H9 (cell line): ENCODE results near the gene ANKRD52. TPM values are rescaled to one million over a fixed set of nuclear protein-coding genes. Genes with fewer than 3 reads are reported as not detected.

Source experiments
- DNase-seq: peaks from one replicate; pipeline ENCODE4 v3.0.0-alpha.2; 2017
- H2AFZ ChIP-seq: one replicate; pipeline ENCODE4 v1.6.1; 2013; ENCODE audit warnings: mild to moderate bottlenecking, low read length, control low read depth, moderate library complexity
- H2AK5ac ChIP-seq: 2 replicates; pipeline ENCODE4 v1.6.1; 2013; ENCODE audit warnings: low read length, control low read depth, mixed read lengths; ENCODE audit not compliant: insufficient read length
- H2BK120ac ChIP-seq: one replicate; pipeline ENCODE4 v1.6.1; 2013; ENCODE audit warnings: low read depth, mild to moderate bottlenecking, low read length, control low read depth, inconsistent platforms; ENCODE audit not compliant: poor library complexity, severe bottlenecking
- H2BK12ac ChIP-seq: 2 replicates; pipeline ENCODE4 v1.6.1; 2013; ENCODE audit warnings: low read length, control low read depth, mixed read lengths, low read depth; ENCODE audit not compliant: insufficient read length
- H2BK15ac ChIP-seq: 2 replicates; pipeline ENCODE4 v1.6.1; 2013; ENCODE audit warnings: low read depth, low read length, control low read depth
- H2BK20ac ChIP-seq: one replicate; pipeline ENCODE4 v1.6.1; 2013; ENCODE audit warnings: low read depth, mild to moderate bottlenecking, low read length, control low read depth, inconsistent platforms; ENCODE audit not compliant: poor library complexity, severe bottlenecking
- H2BK5ac ChIP-seq: 2 replicates; pipeline ENCODE4 v1.6.1; 2013; ENCODE audit warnings: low read length, control low read depth, mixed read lengths; ENCODE audit not compliant: insufficient read length
- H3K14ac ChIP-seq: 2 replicates; pipeline ENCODE4 v1.6.1; 2013; ENCODE audit warnings: low read length, control low read depth; ENCODE audit not compliant: insufficient read depth
- H3K18ac ChIP-seq: 2 replicates; pipeline ENCODE4 v1.6.1; 2013; ENCODE audit warnings: low read depth, mild to moderate bottlenecking, mixed read lengths, low read length, control low read depth; ENCODE audit not compliant: insufficient read length
- H3K23ac ChIP-seq: 2 replicates; pipeline ENCODE4 v1.6.1; 2013; ENCODE audit warnings: low read length, control low read depth, mixed read lengths, low read depth; ENCODE audit not compliant: insufficient read length
- H3K23me2 ChIP-seq: 2 replicates; pipeline ENCODE4 v1.6.1; 2013; ENCODE audit warnings: low read depth, mild to moderate bottlenecking, mixed read lengths, low read length, control low read depth; ENCODE audit not compliant: insufficient read length, poor library complexity, severe bottlenecking
- H3K27ac ChIP-seq: 2 replicates; pipeline ENCODE4 v1.5.1; 2013; ENCODE audit warnings: low read length, control low read depth, mixed read lengths, low read depth; ENCODE audit not compliant: insufficient read length
- H3K27me3 ChIP-seq: 2 replicates; pipeline ENCODE4 v1.6.1; 2013; ENCODE audit warnings: low read length, control low read depth, inconsistent platforms; ENCODE audit not compliant: insufficient read depth
- H3K4ac ChIP-seq: 2 replicates; pipeline ENCODE4 v1.6.1; 2013; ENCODE audit warnings: low read depth, mild to moderate bottlenecking, control low read depth, inconsistent platforms, low read length, moderate library complexity
- H3K4me1 ChIP-seq: 2 replicates; pipeline ENCODE4 v1.6.1; 2013; ENCODE audit warnings: low read length, control low read depth, inconsistent platforms; ENCODE audit not compliant: insufficient read depth
- H3K4me2 ChIP-seq: 2 replicates; pipeline ENCODE4 v1.6.1; 2013; ENCODE audit warnings: low read length, control low read depth, mixed read lengths; ENCODE audit not compliant: insufficient read length, insufficient read depth
- H3K56ac ChIP-seq: 2 replicates; pipeline ENCODE4 v1.6.1; 2013; ENCODE audit warnings: low read depth, mild to moderate bottlenecking, mixed read lengths, low read length, control low read depth; ENCODE audit not compliant: insufficient read length
- H3K79me1 ChIP-seq: 2 replicates; pipeline ENCODE4 v1.6.1; 2013; ENCODE audit warnings: low read depth, mild to moderate bottlenecking, moderate library complexity, low read length, control low read depth, inconsistent platforms; ENCODE audit not compliant: insufficient read depth, poor library complexity, severe bottlenecking
- H3K79me2 ChIP-seq: 2 replicates; pipeline ENCODE4 v1.6.1; 2013; ENCODE audit warnings: low read length, control low read depth, inconsistent platforms; ENCODE audit not compliant: insufficient read depth
- H3K9ac ChIP-seq: 2 replicates; pipeline ENCODE4 v1.6.1; 2013; ENCODE audit warnings: low read length, control low read depth, mixed read lengths; ENCODE audit not compliant: insufficient read length; ENCODE audit errors: extremely low read depth
- H3K9me3 ChIP-seq: one replicate; pipeline ENCODE4 v1.6.1; 2013; ENCODE audit warnings: low read depth, low read length, inconsistent platforms; ENCODE audit not compliant: control insufficient read depth
- H3T11ph ChIP-seq: one replicate; pipeline ENCODE4 v1.6.1; 2013; ENCODE audit warnings: mild to moderate bottlenecking, low read length, control low read depth, inconsistent platforms
- H4K20me1 ChIP-seq: one replicate; pipeline ENCODE4 v1.6.1; 2013; ENCODE audit not compliant: control insufficient read depth, insufficient read length, insufficient read depth
- H4K5ac ChIP-seq: 2 replicates; pipeline ENCODE4 v1.6.1; 2013; ENCODE audit warnings: low read depth, mild to moderate bottlenecking, mixed read lengths, low read length, control low read depth; ENCODE audit not compliant: insufficient read length
- H4K8ac ChIP-seq: replicated peaks from 2 replicates; pipeline ENCODE4 v1.6.1; 2013; ENCODE audit warnings: low read length, control low read depth, mixed read lengths, low read depth; ENCODE audit not compliant: insufficient read length
- H4K91ac ChIP-seq: 2 replicates; pipeline ENCODE4 v1.6.1; 2013; ENCODE audit warnings: low read depth, mild to moderate bottlenecking, moderate library complexity, mixed read lengths, low read length, control low read depth; ENCODE audit not compliant: insufficient read length
- H3K27ac Mint-ChIP-seq, 3 experiments: 2 replicates in 2 of 3; 3 replicates in 1 of 3; pipeline ENCODE4 v1.8.0; 2020 to 2021; ENCODE audit warnings: mixed read lengths in 3 of 3, mild to moderate bottlenecking in 1 of 3, moderate library complexity in 1 of 3
- H3K27me3 Mint-ChIP-seq: 2 replicates; pipeline ENCODE4 v1.8.0; 2021; ENCODE audit warnings: low read depth, mild to moderate bottlenecking, moderate library complexity, mixed read lengths
- H3K36me3 Mint-ChIP-seq, 3 experiments: 2 replicates in 2 of 3; 3 replicates in 1 of 3; pipeline ENCODE4 v1.8.0; 2020 to 2021; ENCODE audit warnings: low read depth in 3 of 3, mixed read lengths in 3 of 3; ENCODE audit not compliant: insufficient read depth in 1 of 3
- H3K4me1 Mint-ChIP-seq, 2 experiments: 2 replicates each; pipeline ENCODE4 v1.8.0; 2020; ENCODE audit warnings: mixed read lengths in 2 of 2
- H3K4me3 Mint-ChIP-seq, 2 experiments: 2 replicates in 1 of 2; 3 replicates in 1 of 2; pipeline ENCODE4 v1.8.0; 2020 to 2021; ENCODE audit warnings: mild to moderate bottlenecking in 2 of 2, mixed read lengths in 2 of 2, moderate library complexity in 1 of 2
- H3K9me3 Mint-ChIP-seq, 2 experiments: 2 replicates in 1 of 2; 3 replicates in 1 of 2; pipeline ENCODE4 v1.8.0; 2020; ENCODE audit warnings: mild to moderate bottlenecking in 2 of 2, mixed read lengths in 2 of 2, moderate library complexity in 1 of 2
- WGBS: extraction: QIAGEN DNeasy Blood & Tissue Kit; methylation state at CpG from one replicate; pipeline ENCODE4 v1.1.7; 2013; ENCODE audit warnings: missing lambda C conversion rate, low lambda C conversion rate, mixed read lengths; ENCODE audit not compliant: insufficient read length; ENCODE audit errors: extremely low coverage; 5-methylcytosine and 5-hydroxymethylcytosine counted together
- total RNA-seq: library from RNA; stranded (reverse); gene quantifications from 2 replicates; pipeline ENCODE4 v1.2.1, GENCODE V29; 2021
- TF ChIP-seq, protein P1 (sequence below): fragments of 200-600 bp; sonication (generic); conservative IDR thresholded peaks from 3 replicates; pipeline ENCODE4 v1.8.0; 2021; ENCODE audit warnings: antibody characterized with exemption, mild to moderate bottlenecking

ANKRD52 gene
- total RNA-seq, 1 experiment from 2014 or later = 33.4 TPM

DNA sequence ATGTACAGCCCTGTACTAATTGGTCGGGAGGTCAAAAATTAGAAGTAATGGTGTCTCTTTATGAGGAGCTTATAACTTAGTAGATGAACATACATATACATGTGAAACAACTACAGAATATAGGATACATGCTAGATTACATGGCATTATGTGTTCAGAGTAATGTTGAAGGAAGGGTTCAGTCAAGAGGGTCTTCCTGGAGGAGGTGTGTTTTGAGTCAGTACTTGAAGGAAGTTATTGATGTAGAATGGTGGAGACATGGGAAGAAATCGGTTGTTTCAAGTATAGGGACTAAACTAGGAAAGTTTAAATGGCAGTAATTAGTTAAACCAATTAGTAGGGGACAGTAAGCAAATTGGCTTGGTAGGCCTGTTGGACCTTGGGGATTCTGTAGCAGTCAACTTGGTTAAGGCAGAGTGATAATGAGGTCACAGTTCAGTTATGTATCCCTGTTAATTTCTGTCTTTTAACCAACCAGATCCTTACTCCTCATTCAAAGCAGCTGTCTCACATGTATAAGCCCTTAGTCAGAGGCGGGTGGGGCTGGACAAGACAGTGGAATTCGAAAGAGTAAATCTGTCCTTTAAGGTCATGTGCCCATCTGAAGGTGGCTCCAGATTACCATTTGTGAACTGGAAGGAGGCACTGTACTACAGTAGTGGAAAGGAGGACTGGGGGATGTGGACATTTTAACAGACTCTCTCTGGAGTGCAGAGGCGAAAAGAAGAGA lies 3.5 kb upstream of the ANKRD52 start:
- H3K27me3 ChIP-seq = no peaks in the 10 kb centered on the region
- no peak overlapping the region for H3K4me3 Mint-ChIP-seq
- H3K23me2 ChIP-seq = peaks cover under 1% of the 10 kb centered on the region
- H2BK15ac ChIP-seq = no peak overlapping the region
- H4K91ac ChIP-seq = no peak overlapping the region
- no peak overlapping the region for H3K27ac Mint-ChIP-seq
- peaks cover 2% of the 10 kb centered on the region; the same call in 1 of the 2 replicates for H3K27me3 Mint-ChIP-seq
- H2AFZ ChIP-seq = no peak overlapping the region
- H3K4me1 ChIP-seq = no peaks in the 10 kb centered on the region
- H3K36me3 Mint-ChIP-seq = 0 out of 7 replicates have a peak, but pooled peaks cover 0 to 2% (median under 1%) of the 10 kb centered on the region in 3 experiments
- H3K4me2 ChIP-seq = no peak overlapping the region
- no peak overlapping the region for H3K4ac ChIP-seq
- no peak overlapping the region for H3K23ac ChIP-seq
- H3K4me1 Mint-ChIP-seq = peaks cover 17 to 20% of the 10 kb centered on the region in 2 experiments
- no peak overlapping the region for H3K18ac ChIP-seq
- H2AK5ac ChIP-seq = no peak overlapping the region
- H2BK120ac ChIP-seq = no peak overlapping the region
- TF ChIP-seq, protein P1, sequence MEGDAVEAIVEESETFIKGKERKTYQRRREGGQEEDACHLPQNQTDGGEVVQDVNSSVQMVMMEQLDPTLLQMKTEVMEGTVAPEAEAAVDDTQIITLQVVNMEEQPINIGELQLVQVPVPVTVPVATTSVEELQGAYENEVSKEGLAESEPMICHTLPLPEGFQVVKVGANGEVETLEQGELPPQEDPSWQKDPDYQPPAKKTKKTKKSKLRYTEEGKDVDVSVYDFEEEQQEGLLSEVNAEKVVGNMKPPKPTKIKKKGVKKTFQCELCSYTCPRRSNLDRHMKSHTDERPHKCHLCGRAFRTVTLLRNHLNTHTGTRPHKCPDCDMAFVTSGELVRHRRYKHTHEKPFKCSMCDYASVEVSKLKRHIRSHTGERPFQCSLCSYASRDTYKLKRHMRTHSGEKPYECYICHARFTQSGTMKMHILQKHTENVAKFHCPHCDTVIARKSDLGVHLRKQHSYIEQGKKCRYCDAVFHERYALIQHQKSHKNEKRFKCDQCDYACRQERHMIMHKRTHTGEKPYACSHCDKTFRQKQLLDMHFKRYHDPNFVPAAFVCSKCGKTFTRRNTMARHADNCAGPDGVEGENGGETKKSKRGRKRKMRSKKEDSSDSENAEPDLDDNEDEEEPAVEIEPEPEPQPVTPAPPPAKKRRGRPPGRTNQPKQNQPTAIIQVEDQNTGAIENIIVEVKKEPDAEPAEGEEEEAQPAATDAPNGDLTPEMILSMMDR = no peak
- H3K27ac ChIP-seq = no peak overlapping the region
- H2BK20ac ChIP-seq = no peak overlapping the region
- no peak overlapping the region for H3K56ac ChIP-seq
- H4K20me1 ChIP-seq = no peaks in the 10 kb centered on the region
- H3K9ac ChIP-seq = no peak overlapping the region
- no peak overlapping the region for H3T11ph ChIP-seq
- H3K79me2 ChIP-seq = no peaks in the 10 kb centered on the region
- H3K9me3 ChIP-seq = no peaks in the 10 kb centered on the region
- WGBS = no CpG with 5 or more reads among the region's 5 CpGs
- no peak for DNase-seq
- no peaks in the 10 kb centered on the region; a peak in 1 of 5 replicates for H3K9me3 Mint-ChIP-seq
- H3K79me1 ChIP-seq = no peaks in the 10 kb centered on the region
- H3K14ac ChIP-seq = no peak overlapping the region
- no peak overlapping the region for H4K5ac ChIP-seq
- H2BK5ac ChIP-seq = no peak overlapping the region
- no peak overlapping the region for H2BK12ac ChIP-seq
- H4K8ac ChIP-seq = no peak overlapping the region
